WTC11 (cell line): Measurements from ENCODE around the gene KLHL5.

Source experiments
- CREB1 ChIP-seq: sonication (generic); formaldehyde crosslinking; IDR thresholded peaks from 2 replicates; pipeline ENCODE4 v1.8.0; 2023; ENCODE audit warnings: mild to moderate bottlenecking, missing genetic modification reagents
- NFYB ChIP-seq: sonication (generic); formaldehyde crosslinking; conservative IDR thresholded peaks from 2 replicates; pipeline ENCODE4 v1.8.0; 2022; ENCODE audit warnings: low read depth, missing genetic modification reagents
- TF ChIP-seq, protein P1 (sequence below): fragments of 200-600 bp; IDR thresholded peaks from 2 replicates; pipeline ENCODE4 v1.8.0; 2022; ENCODE audit warnings: antibody characterized with exemption
- TF ChIP-seq, protein P2 (sequence below): sonication (generic); formaldehyde crosslinking; IDR thresholded peaks from 2 replicates; pipeline ENCODE4 v1.8.1; 2023; ENCODE audit warnings: mild to moderate bottlenecking, missing genetic modification reagents, moderate library complexity
- TF ChIP-seq, protein P3 (sequence below): fragments of 250-450 bp; sonication (Bioruptor Pico); IDR thresholded peaks from 2 replicates; pipeline ENCODE4 v2.1.2; 2022; ENCODE audit warnings: mild to moderate bottlenecking, moderate library complexity
- TF ChIP-seq, protein P4 (sequence below): sonication (generic); formaldehyde crosslinking; IDR thresholded peaks from 2 replicates; pipeline ENCODE4 v1.8.1; 2022; ENCODE audit warnings: mild to moderate bottlenecking, moderate library complexity, missing genetic modification reagents

DNA sequence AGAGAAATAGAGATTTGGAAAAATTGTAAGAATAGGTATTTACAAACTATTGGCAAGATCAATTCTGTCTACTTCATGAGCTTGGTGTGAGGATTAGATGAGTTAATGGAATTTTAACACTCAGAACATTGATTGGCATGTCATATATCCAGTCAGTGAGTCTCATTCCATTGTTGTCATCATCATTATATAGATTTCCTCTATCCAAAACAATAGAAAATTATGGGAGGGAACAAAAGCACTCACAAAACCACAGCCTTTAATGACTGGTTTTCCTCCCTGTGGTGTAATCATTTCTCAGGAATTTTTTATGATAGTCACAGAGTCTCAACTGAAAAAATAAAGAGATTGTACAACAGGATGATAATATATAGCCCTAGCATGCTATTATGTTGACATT lies 21.1 kb downstream of the KLHL5 start:
- TF ChIP-seq NFYB = no peak
- TF ChIP-seq, protein P1, sequence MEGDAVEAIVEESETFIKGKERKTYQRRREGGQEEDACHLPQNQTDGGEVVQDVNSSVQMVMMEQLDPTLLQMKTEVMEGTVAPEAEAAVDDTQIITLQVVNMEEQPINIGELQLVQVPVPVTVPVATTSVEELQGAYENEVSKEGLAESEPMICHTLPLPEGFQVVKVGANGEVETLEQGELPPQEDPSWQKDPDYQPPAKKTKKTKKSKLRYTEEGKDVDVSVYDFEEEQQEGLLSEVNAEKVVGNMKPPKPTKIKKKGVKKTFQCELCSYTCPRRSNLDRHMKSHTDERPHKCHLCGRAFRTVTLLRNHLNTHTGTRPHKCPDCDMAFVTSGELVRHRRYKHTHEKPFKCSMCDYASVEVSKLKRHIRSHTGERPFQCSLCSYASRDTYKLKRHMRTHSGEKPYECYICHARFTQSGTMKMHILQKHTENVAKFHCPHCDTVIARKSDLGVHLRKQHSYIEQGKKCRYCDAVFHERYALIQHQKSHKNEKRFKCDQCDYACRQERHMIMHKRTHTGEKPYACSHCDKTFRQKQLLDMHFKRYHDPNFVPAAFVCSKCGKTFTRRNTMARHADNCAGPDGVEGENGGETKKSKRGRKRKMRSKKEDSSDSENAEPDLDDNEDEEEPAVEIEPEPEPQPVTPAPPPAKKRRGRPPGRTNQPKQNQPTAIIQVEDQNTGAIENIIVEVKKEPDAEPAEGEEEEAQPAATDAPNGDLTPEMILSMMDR = no peak
- TF ChIP-seq, protein P2, sequence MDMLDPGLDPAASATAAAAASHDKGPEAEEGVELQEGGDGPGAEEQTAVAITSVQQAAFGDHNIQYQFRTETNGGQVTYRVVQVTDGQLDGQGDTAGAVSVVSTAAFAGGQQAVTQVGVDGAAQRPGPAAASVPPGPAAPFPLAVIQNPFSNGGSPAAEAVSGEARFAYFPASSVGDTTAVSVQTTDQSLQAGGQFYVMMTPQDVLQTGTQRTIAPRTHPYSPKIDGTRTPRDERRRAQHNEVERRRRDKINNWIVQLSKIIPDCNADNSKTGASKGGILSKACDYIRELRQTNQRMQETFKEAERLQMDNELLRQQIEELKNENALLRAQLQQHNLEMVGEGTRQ = no peak
- TF ChIP-seq, protein P3, sequence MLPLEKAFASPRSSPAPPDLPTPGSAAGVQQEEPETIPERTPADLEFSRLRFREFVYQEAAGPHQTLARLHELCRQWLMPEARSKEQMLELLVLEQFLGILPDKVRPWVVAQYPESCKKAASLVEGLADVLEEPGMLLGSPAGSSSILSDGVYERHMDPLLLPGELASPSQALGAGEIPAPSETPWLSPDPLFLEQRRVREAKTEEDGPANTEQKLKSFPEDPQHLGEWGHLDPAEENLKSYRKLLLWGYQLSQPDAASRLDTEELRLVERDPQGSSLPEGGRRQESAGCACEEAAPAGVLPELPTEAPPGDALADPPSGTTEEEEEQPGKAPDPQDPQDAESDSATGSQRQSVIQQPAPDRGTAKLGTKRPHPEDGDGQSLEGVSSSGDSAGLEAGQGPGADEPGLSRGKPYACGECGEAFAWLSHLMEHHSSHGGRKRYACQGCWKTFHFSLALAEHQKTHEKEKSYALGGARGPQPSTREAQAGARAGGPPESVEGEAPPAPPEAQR (CRISPR knock-in tag) = no peak
- TF ChIP-seq, protein P4, sequence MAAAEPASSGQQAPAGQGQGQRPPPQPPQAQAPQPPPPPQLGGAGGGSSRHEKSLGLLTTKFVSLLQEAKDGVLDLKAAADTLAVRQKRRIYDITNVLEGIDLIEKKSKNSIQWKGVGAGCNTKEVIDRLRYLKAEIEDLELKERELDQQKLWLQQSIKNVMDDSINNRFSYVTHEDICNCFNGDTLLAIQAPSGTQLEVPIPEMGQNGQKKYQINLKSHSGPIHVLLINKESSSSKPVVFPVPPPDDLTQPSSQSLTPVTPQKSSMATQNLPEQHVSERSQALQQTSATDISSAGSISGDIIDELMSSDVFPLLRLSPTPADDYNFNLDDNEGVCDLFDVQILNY (CRISPR knock-in tag) = no peak
- no peak for TF ChIP-seq CREB1
